ENCODE results near the gene GABRR1.

Gene GABRR1

DNA sequence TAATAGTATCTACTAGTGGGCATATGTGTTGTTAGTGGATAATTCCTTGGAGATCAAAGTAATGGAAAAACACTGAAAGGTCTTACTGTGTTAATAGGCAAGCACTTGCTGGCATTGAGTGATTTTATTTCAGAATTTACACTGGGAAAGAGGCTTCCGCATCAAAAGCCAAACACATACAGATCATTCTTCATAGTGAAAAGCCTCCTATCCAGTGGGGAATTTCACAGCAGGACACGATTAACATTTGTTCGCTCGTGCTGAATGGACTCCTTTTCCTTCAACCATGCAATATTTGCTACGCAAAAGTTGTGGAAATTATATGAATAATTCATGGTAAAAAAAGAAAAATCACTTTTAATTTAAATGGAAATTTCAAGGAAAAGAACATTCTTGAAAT is 26.4 kb downstream of the GABRR1 start:
- H3K36me3 ChIP-seq (replicated peaks): no peaks in the 10 kb centered on the region
- in situ Hi-C loops (cut with HindIII; ENCODE audit: low pct_ligation_motif_present, low sequenced_read_pairs): no loop called here
- DNase-seq: no peak
- no peaks in the 10 kb centered on the region for H3K27me3 ChIP-seq (replicated peaks)
- TF ChIP-seq, protein P1, sequence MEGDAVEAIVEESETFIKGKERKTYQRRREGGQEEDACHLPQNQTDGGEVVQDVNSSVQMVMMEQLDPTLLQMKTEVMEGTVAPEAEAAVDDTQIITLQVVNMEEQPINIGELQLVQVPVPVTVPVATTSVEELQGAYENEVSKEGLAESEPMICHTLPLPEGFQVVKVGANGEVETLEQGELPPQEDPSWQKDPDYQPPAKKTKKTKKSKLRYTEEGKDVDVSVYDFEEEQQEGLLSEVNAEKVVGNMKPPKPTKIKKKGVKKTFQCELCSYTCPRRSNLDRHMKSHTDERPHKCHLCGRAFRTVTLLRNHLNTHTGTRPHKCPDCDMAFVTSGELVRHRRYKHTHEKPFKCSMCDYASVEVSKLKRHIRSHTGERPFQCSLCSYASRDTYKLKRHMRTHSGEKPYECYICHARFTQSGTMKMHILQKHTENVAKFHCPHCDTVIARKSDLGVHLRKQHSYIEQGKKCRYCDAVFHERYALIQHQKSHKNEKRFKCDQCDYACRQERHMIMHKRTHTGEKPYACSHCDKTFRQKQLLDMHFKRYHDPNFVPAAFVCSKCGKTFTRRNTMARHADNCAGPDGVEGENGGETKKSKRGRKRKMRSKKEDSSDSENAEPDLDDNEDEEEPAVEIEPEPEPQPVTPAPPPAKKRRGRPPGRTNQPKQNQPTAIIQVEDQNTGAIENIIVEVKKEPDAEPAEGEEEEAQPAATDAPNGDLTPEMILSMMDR (IDR thresholded peaks at IDR 0.05; ENCODE audit: low read depth, low read length, missing control alignments): no peak
- no peak overlapping the region for H3K27ac ChIP-seq
- no peak overlapping the region for H3K4me3 ChIP-seq (ENCODE audit: low read depth, low read length)

DNA sequence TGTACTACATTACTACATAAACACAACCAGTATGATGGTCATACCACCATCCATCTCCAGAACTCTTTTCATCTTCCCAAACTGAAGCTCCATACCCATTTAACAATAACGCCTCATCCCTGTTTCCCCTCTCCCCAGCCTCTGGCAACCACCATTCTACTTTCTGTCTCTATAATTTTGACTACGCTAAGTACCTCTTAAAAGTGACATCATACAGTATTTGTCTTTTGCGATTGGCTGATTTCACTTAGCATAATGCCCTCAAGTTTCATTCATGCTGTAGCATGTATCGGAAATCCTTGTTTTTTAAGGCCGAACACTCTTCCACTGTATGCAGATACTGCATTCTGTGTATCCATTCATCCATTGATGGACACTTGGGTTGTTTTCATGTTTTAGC is 29.7 kb downstream of the GABRR1 start:
- no peaks in the 10 kb centered on the region for H3K27me3 ChIP-seq (replicated peaks)
- in situ Hi-C loops (cut with HindIII; ENCODE audit: low pct_ligation_motif_present, low sequenced_read_pairs): no loop called here

DNA sequence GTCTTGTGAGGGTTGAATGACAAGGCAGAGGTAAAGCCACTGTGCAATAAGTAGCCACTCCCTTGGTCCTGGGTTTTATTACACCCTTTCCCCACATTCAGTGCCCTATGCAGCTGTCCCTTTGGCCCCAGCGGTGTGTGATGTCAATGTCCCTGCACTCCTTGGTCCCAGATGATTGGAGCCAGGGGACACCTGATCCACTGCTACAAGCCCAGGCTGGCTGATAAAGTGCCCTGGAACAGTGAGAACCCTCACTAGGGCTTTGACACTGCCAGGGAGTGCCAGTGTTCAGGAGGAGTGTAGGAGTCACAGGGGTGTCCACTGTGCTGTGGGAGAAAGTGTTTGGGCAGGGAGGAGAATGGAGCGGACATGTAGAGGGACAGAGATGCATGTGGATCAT is 30.4 kb downstream of the GABRR1 start:
- TF ChIP-seq, protein P1 (IDR thresholded peaks at IDR 0.05; ENCODE audit: low read depth, low read length, missing control alignments): no peak
- Histone ChIP-seq H3K27ac (no peak overlapping the region), H3K36me3 (replicated peaks) (no peaks in the 10 kb centered on the region), H3K4me3 (ENCODE audit: low read depth, low read length) (no peak overlapping the region), H3K27me3 (replicated peaks) (no peaks in the 10 kb centered on the region)
- DNase-seq: no peak
- in situ Hi-C loops (cut with HindIII; ENCODE audit: low pct_ligation_motif_present, low sequenced_read_pairs): no loop called here

More for the DNA sequence above, 29.7 kb downstream of the GABRR1 start:
- TF ChIP-seq, protein P1 (IDR thresholded peaks at IDR 0.05; ENCODE audit: low read depth, low read length, missing control alignments): no peak
- H3K27ac ChIP-seq: no peak overlapping the region
- no peaks in the 10 kb centered on the region for H3K36me3 ChIP-seq (replicated peaks)
- no peak overlapping the region for H3K4me3 ChIP-seq (ENCODE audit: low read depth, low read length)
- DNase-seq: no peak

DNA sequence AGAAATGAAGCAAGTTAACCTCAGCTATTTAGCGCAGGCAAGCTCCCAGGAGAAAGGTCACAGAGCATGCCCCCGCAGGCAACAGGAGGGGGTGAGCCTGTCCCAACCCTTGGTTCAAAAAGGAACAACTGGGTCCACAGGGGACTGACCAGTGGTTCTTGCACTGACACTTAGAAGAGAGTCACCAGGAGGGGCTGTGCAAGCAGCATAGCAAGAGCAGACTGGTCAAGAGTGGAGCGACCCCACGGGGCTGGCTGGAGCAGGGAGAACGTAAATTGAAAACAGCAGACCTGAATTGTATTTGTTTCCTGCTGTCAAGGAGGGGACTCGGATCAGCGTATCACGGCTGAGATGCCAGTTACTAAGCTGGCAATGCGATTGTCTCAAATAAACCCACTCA is 32.8 kb downstream of the GABRR1 start:
- in situ Hi-C loops (cut with HindIII; ENCODE audit: low pct_ligation_motif_present, low sequenced_read_pairs): no loop called here

DNA sequence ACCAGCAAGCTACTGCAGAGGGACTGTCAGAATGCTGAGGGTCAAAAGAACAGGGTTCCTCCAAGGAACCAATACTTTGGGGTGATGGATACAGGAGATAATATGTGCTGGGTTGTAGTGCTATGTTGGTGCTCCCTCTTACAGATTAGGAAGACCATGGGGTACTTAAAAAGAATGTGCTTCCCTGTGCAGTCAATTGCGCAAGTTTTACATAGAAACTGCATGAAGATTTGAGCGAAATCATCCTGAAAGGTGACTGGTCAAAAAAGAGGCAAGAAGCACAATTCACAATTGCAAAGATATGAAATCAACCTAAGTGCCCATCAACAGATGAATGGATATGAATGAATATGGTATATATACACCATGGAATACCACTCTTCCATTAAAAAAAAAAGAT is 33.9 kb downstream of the GABRR1 start:
- DNase-seq: no peak
- TF ChIP-seq, protein P1 (IDR thresholded peaks at IDR 0.05; ENCODE audit: low read depth, low read length, missing control alignments): no peak
- Histone ChIP-seq H3K4me3 (ENCODE audit: low read depth, low read length) (no peak overlapping the region), H3K36me3 (replicated peaks) (no peaks in the 10 kb centered on the region), H3K27me3 (replicated peaks) (no peaks in the 10 kb centered on the region), H3K27ac (no peak overlapping the region)
- in situ Hi-C loops (cut with HindIII; ENCODE audit: low pct_ligation_motif_present, low sequenced_read_pairs): no loop called here

More for the DNA sequence above, 32.8 kb downstream of the GABRR1 start:
- no peak overlapping the region for H3K27ac ChIP-seq
- H3K27me3 ChIP-seq (replicated peaks): no peaks in the 10 kb centered on the region
- DNase-seq: no peak
- no peaks in the 10 kb centered on the region for H3K36me3 ChIP-seq (replicated peaks)
- TF ChIP-seq, protein P1 (IDR thresholded peaks at IDR 0.05; ENCODE audit: low read depth, low read length, missing control alignments): no peak
- no peak overlapping the region for H3K4me3 ChIP-seq (ENCODE audit: low read depth, low read length)

DNA sequence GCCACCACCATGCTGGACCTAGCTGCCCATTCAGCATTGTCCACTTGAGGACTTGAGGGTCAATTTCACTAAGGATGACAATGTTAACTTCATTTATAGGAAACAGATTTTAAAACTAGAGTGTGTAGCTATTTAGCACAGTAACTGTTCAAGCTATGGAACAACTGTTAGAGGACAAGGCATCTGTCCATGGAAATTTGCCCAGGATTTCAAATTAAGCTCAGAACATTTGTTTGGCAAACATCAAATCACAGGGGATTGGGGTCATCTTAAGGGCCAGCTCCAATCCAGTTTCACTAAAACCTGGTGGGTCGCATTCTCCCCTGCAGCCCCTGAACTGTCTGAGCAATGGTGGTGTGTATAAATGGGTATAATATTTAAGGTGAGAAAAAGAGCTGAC is 36.2 kb downstream of the GABRR1 start:
- in situ Hi-C loops (cut with HindIII; ENCODE audit: low pct_ligation_motif_present, low sequenced_read_pairs): no loop called here
- no peak overlapping the region for H3K27ac ChIP-seq
- TF ChIP-seq, protein P1 (IDR thresholded peaks at IDR 0.05; ENCODE audit: low read depth, low read length, missing control alignments): no peak
- H3K36me3 ChIP-seq (replicated peaks): no peaks in the 10 kb centered on the region
- no peak overlapping the region for H3K4me3 ChIP-seq (ENCODE audit: low read depth, low read length)
- no peak for DNase-seq
- no peaks in the 10 kb centered on the region for H3K27me3 ChIP-seq (replicated peaks)

All from brain microvascular endothelial cell (primary cell).